HG02840 (cell line): ENCODE results near the gene USH2A.

Source experiments
- ATAC-seq: cut with Tn5 transposase; IDR thresholded peaks from one replicate; pipeline ENCODE4 v1.9.1; 2021; ENCODE audit warnings: mild to moderate bottlenecking, moderate library complexity, moderate number of reproducible peaks; ENCODE audit not compliant: unreplicated experiment, low FRiP score

The USH2A gene

DNA sequence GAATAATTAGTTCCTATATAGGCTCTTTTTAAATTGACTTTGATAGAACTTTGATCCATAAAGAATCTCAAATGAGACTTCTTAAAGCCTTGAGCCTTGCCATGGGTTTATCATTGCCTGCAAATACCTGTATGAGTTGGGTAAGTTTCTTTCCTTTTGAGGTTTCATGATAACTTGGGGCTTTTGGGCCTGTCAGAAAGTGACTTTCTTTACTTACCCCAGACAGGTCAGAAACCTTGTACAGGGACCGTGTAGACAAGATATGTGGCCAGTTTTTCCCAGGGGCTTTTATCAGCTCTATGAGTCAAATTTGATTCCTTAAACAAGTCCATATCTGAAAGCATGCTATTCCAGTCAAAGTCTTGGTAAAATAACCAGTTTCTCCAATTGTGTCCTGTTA is 838.9 kb downstream of the USH2A start:
- ATAC-seq: no peak

GRCh38 chr1:215583185-215583749 is 840.0 kb downstream of the USH2A start:
- ATAC-seq: no peak

DNA sequence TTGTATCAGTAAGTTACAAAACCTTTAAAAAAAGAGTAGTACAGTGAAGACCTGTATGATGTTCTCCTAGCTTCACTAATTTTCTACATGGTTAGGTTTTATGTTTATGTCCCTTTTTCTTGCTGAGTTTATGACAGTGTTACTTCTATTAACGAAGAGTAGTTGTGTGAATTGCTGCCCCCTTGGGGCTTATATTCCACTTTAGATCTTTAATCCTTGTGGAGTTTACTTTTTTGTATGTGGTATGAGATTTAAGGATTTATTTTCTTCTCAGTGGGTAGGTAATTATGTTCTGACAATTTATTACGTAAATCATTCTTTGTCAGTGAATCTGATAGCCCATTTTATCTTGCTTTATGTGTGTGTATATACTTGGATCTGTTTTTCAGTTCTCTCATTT is 841.4 kb downstream of the USH2A start:
- no peak for ATAC-seq
